IMR-90 (cell line): ENCODE measurements around the gene VAMP5. TPM values are rescaled to one million over a fixed set of nuclear protein-coding genes. Genes with fewer than 3 reads are reported as not detected.

ENCODE experiments used
- ATAC-seq: fragments of 200-7000 bp; cut with Tn5 transposase; 2 replicates; pipeline ENCODE4 v1.9.1; 2020; ENCODE audit warnings: low read depth, mild to moderate bottlenecking, moderate library complexity
- BruUV-seq: library from RNA; stranded (reverse); fragments of 400-500 nt; replicated peaks from 2 replicates; lab custom pipeline; 2021; lab: Mats Ljungman, UMichigan
- CTCF ChIA-PET: fragments of 300-600 bp; formaldehyde crosslinking; extraction: SDS; loops from one replicate; lab custom pipeline; 2021; ENCODE audit warnings: antibody characterized with exemption; lab: Yijun Ruan, JAX
- POLR2A ChIA-PET: fragments of 300-600 bp; sonication (Branson Sonifier 250); formaldehyde crosslinking; loops from one replicate; lab custom pipeline; 2022; ENCODE audit warnings: antibody characterized with exemption; ENCODE audit not compliant: unreplicated experiment; lab: Charles Lee
- DNase-seq: peaks from one replicate; pipeline ENCODE4 v3.0.0; 2013
- H2AFZ ChIP-seq: replicated peaks from 2 replicates; pipeline ENCODE3; 2013; ENCODE audit warnings: low read length, mild to moderate bottlenecking; ENCODE audit not compliant: poor library complexity
- H2AK5ac ChIP-seq: 2 replicates; pipeline ENCODE4 v1.6.1; 2013; ENCODE audit warnings: low read depth, low read length, inconsistent platforms
- H2AK9ac ChIP-seq: replicated peaks from 2 replicates; pipeline ENCODE3; 2013; ENCODE audit warnings: mild to moderate bottlenecking, low read depth, low read length, moderate library complexity; ENCODE audit not compliant: poor library complexity
- H2BK120ac ChIP-seq: 2 replicates; pipeline ENCODE4 v1.6.1; 2013; ENCODE audit warnings: low read depth, low read length, inconsistent platforms
- H2BK15ac ChIP-seq: 3 replicates; pipeline ENCODE4 v1.6.1; 2013; ENCODE audit warnings: low read depth, low read length, inconsistent platforms
- H2BK20ac ChIP-seq: 2 replicates; pipeline ENCODE4 v1.6.1; 2013; ENCODE audit warnings: low read depth, mild to moderate bottlenecking, inconsistent platforms, low read length, moderate library complexity
- H2BK5ac ChIP-seq: 2 replicates; pipeline ENCODE4 v1.6.1; 2013; ENCODE audit warnings: mild to moderate bottlenecking, low read depth, low read length, inconsistent platforms; ENCODE audit not compliant: poor library complexity, severe bottlenecking
- H3K14ac ChIP-seq: replicated peaks from 2 replicates; pipeline ENCODE4 v1.6.1; 2013; ENCODE audit warnings: low read depth, low read length, inconsistent platforms
- H3K18ac ChIP-seq: 2 replicates; pipeline ENCODE4 v1.6.1; 2013; ENCODE audit warnings: low read depth, low read length, control low read depth
- H3K23ac ChIP-seq: 2 replicates; pipeline ENCODE4 v1.6.1; 2013; ENCODE audit warnings: low read depth, low read length, inconsistent platforms
- H3K27ac ChIP-seq: 2 replicates; pipeline ENCODE4 v1.5.1; 2013; ENCODE audit warnings: mild to moderate bottlenecking, control low read depth, low read length; ENCODE audit not compliant: insufficient read depth
- H3K27me3 ChIP-seq: 2 replicates; pipeline ENCODE4 v1.6.1; 2013; ENCODE audit warnings: low read length; ENCODE audit not compliant: control insufficient read depth, insufficient read depth
- H3K36me3 ChIP-seq: 2 replicates; pipeline ENCODE4 v1.6.1; 2013; ENCODE audit warnings: low read length, mixed read lengths; ENCODE audit not compliant: control insufficient read depth, insufficient read depth
- H3K4ac ChIP-seq: 2 replicates; pipeline ENCODE4 v1.6.1; 2013; ENCODE audit warnings: low read depth, low read length, inconsistent platforms
- H3K4me1 ChIP-seq: 2 replicates; pipeline ENCODE4 v1.6.1; 2013; ENCODE audit warnings: low read length, mixed read lengths; ENCODE audit not compliant: control insufficient read depth, insufficient read depth
- H3K4me2 ChIP-seq: 2 replicates; pipeline ENCODE4 v1.6.1; 2013; ENCODE audit warnings: low read depth, mild to moderate bottlenecking, control low read depth, low read length, moderate library complexity
- H3K4me3 ChIP-seq: 2 replicates; pipeline ENCODE4 v1.5.1; 2013; ENCODE audit warnings: low read depth, mild to moderate bottlenecking, control low read depth, low read length, moderate library complexity; ENCODE audit not compliant: insufficient read depth
- H3K56ac ChIP-seq: 2 replicates; pipeline ENCODE4 v1.6.1; 2013; ENCODE audit warnings: low read length, inconsistent platforms; ENCODE audit not compliant: insufficient read depth; ENCODE audit errors: extremely low read depth
- H3K79me1 ChIP-seq, 2 experiments: 2 replicates each; pipeline ENCODE4 v1.6.1; 2013; ENCODE audit warnings: low read length in 2 of 2, inconsistent platforms in 1 of 2, low read depth in 1 of 2
- H3K9ac ChIP-seq: 2 replicates; pipeline ENCODE4 v1.6.1; 2013; ENCODE audit warnings: low read depth, low read length, control low read depth
- H3K9me1 ChIP-seq: 2 replicates; pipeline ENCODE4 v1.6.1; 2013; ENCODE audit warnings: low read length, inconsistent platforms; ENCODE audit not compliant: insufficient read depth
- H3K9me3 ChIP-seq: 2 replicates; pipeline ENCODE4 v1.6.1; 2013; ENCODE audit warnings: low read length; ENCODE audit not compliant: control insufficient read depth, insufficient read depth
- H4K20me1 ChIP-seq: 2 replicates; pipeline ENCODE4 v1.6.1; 2013; ENCODE audit warnings: low read length, inconsistent platforms; ENCODE audit not compliant: insufficient read depth
- H4K5ac ChIP-seq: 2 replicates; pipeline ENCODE4 v1.6.1; 2013; ENCODE audit warnings: mild to moderate bottlenecking, low read depth, low read length, control low read depth
- H4K8ac ChIP-seq, 2 experiments: 2 replicates each; pipeline ENCODE4 v1.6.1; 2013; ENCODE audit warnings: low read depth in 2 of 2, low read length in 2 of 2, control low read depth in 1 of 2, inconsistent platforms in 1 of 2
- H4K91ac ChIP-seq: 2 replicates; pipeline ENCODE4 v1.6.1; 2013; ENCODE audit warnings: low read depth, low read length, inconsistent platforms; ENCODE audit not compliant: insufficient read depth
- CEBPB ChIP-seq: IDR thresholded peaks from 2 replicates; pipeline ENCODE4 v1.6.1; 2012; ENCODE audit warnings: low read depth, low read length, improper control_type of control experiment
- CTCF ChIP-seq: conservative IDR thresholded peaks from 2 replicates; pipeline ENCODE4 v1.5.1; 2012; ENCODE audit warnings: mild to moderate bottlenecking, low read depth, low read length, improper control_type of control experiment
- ELK1 ChIP-seq: fragments of 150-350 bp; IDR thresholded peaks from 2 replicates; pipeline ENCODE4 v1.6.1; 2016; ENCODE audit warnings: low read depth, mild to moderate bottlenecking, low read length, moderate library complexity, borderline replicate concordance
- FOS ChIP-seq: fragments of 150-350 bp; IDR thresholded peaks from 2 replicates; pipeline ENCODE4 v1.6.1; 2016; ENCODE audit warnings: low read depth, low read length
- MAFK ChIP-seq: IDR thresholded peaks from 2 replicates; pipeline ENCODE4 v1.6.1; 2012; ENCODE audit warnings: low read depth, low read length, improper control_type of control experiment
- MAZ ChIP-seq: IDR thresholded peaks from 2 replicates; pipeline ENCODE4 v1.6.1; 2012; ENCODE audit warnings: low read depth, mild to moderate bottlenecking, low read length, improper control_type of control experiment, moderate library complexity, borderline replicate concordance
- MXI1 ChIP-seq: IDR thresholded peaks from 2 replicates; pipeline ENCODE4 v1.6.1; 2012; ENCODE audit warnings: low read depth, mild to moderate bottlenecking, low read length, moderate library complexity, borderline replicate concordance
- NFE2L2 ChIP-seq: fragments of 150-350 bp; IDR thresholded peaks from 2 replicates; pipeline ENCODE4 v1.6.1; 2016; ENCODE audit warnings: low read depth, mild to moderate bottlenecking, low read length
- POLR2A ChIP-seq: IDR thresholded peaks from 2 replicates; pipeline ENCODE4 v1.6.1; 2012; ENCODE audit warnings: mild to moderate bottlenecking, low read depth, low read length
- RAD21 ChIP-seq: IDR thresholded peaks from 2 replicates; pipeline ENCODE4 v1.6.1; 2012; ENCODE audit warnings: low read length, improper control_type of control experiment
- RCOR1 ChIP-seq: IDR thresholded peaks from 2 replicates; pipeline ENCODE4 v1.6.1; 2012; ENCODE audit warnings: mild to moderate bottlenecking, low read length, improper control_type of control experiment; ENCODE audit not compliant: insufficient replicate concordance
- RFX5 ChIP-seq: IDR thresholded peaks from 2 replicates; pipeline ENCODE4 v1.8.0; 2012; ENCODE audit warnings: low read depth, mild to moderate bottlenecking, low read length, moderate library complexity
- USF2 ChIP-seq: fragments of 150-350 bp; IDR thresholded peaks from 2 replicates; pipeline ENCODE4 v1.6.1; 2017; ENCODE audit warnings: mild to moderate bottlenecking, antibody characterized with exemption, low read length, low read depth
- WGBS, 2 experiments: methylation state at CpG; one replicate each; pipeline versions ENCODE4 v1.1.5 to v1.1.7; 2013; ENCODE audit warnings: missing lambda C conversion rate in 2 of 2; ENCODE audit not compliant: insufficient read length in 1 of 2; ENCODE audit errors: extremely low coverage in 2 of 2; 5-methylcytosine and 5-hydroxymethylcytosine counted together
- dilution Hi-C: fragments of 300-500 bp; cut with HindIII; formaldehyde crosslinking; loops from one replicate; pipeline ENCODE4 v1.14.3; 2018; ENCODE audit warnings: low sequenced_read_pairs; ENCODE audit not compliant: unreplicated experiment
- in situ Hi-C: fragments of 300-500 bp; cut with MboI; formaldehyde crosslinking; loops from 3 replicates; pipeline ENCODE4 v1.14.3; 2019; ENCODE audit warnings: low sequenced_read_pairs, inconsistent platforms, mixed read lengths
- intact Hi-C: fragments of 100-400 bp; cut with micrococcal nuclease; formaldehyde crosslinking; loops from 2 replicates; pipeline ENCODE4 v1.10.0; 2022
- polyA plus RNA-seq, 3 experiments: library from polyadenylated mRNA; depleted of rRNA; stranded (reverse); fragments of >200 nt; gene quantifications; 2 replicates each; pipeline ENCODE4 v1.2.3, GENCODE V29; 2012; ENCODE audit warnings: low replicate concordance in 1 of 3
- total RNA-seq: library from RNA; depleted of rRNA; stranded (reverse); fragments of >200 nt; gene quantifications from 2 replicates; pipeline ENCODE4 v1.2.3, GENCODE V29; 2012

VAMP5 gene
- total and polyA plus RNA-seq, 2 of the 4 experiments (the other 2 are of a cell fraction) = 13.8 to 103 TPM

GRCh38 chr2:85642725-85643124 lies 58.5 kb downstream of the VAMP5 start:
- Histone ChIP-seq H3K4me3 (no peak overlapping the region), H3K36me3 (peaks cover 61% of the 10 kb centered on the region), H2AK5ac (no peak overlapping the region), H2BK120ac (no peak overlapping the region), H3K4me1 (no peaks in the 10 kb centered on the region), H3K9ac (no peak overlapping the region), H3K9me3 (no peaks in the 10 kb centered on the region), H2AFZ (no peak overlapping the region), H2BK20ac (no peak overlapping the region), H3K18ac (no peak overlapping the region), H3K4me2 (no peak overlapping the region), H2BK15ac (no peak overlapping the region), H3K79me1 (peaks cover 12 to 20% of the 10 kb centered on the region in 2 experiments), H3K9me1 (no peaks in the 10 kb centered on the region), H3K14ac (no peak overlapping the region), H4K20me1 (no peaks in the 10 kb centered on the region), H3K27ac (no peak overlapping the region), H3K56ac (no peak overlapping the region), H2BK5ac (no peak overlapping the region), H3K27me3 (no peaks in the 10 kb centered on the region), H4K91ac (no peak overlapping the region), H4K5ac (no peak overlapping the region), H2AK9ac (no peak overlapping the region), H3K23ac (no peak overlapping the region), H3K4ac (no peak overlapping the region), H4K8ac (no peak overlapping the region)
- POLR2A ChIA-PET = interaction anchor here (0.6 kb wide), 1 partner anchor 38 kb away, joined by 3 read pairs; no protein-coding TSS in a partner anchor
- DNase-seq (no peak), ATAC-seq (no peak)
- in situ Hi-C loops = no loop called here
- no CpG with 5 or more reads among the region's 3 CpGs for WGBS, 2 experiments
- CTCF ChIA-PET = interaction anchor here (0.7 kb wide), 1 partner anchor 131 kb away, joined by 6 read pairs; no protein-coding TSS in a partner anchor
- intact Hi-C loops = no loop called here
- TF ChIP-seq MXI1 (no peak), RAD21 (no peak), FOS (no peak), POLR2A (no peak), USF2 (no peak), NFE2L2 (no peak), RFX5 (no peak), CEBPB (no peak), MAZ (no peak), RCOR1 (no peak), ELK1 (no peak), MAFK (no peak), CTCF (no peak)
- dilution Hi-C loops = no loop called here
- no TSS peak for BruUV-seq
